GM15510 (cell line): ENCODE data around the gene ACSBG1.

Experiments
- POLR2A ChIP-seq: IDR thresholded peaks from 3 replicates; pipeline ENCODE4 v1.6.1; 2011; ENCODE audit warnings: borderline replicate concordance; ENCODE audit not compliant: insufficient read length; ENCODE audit errors: extremely low read depth

The ACSBG1 gene

DNA sequence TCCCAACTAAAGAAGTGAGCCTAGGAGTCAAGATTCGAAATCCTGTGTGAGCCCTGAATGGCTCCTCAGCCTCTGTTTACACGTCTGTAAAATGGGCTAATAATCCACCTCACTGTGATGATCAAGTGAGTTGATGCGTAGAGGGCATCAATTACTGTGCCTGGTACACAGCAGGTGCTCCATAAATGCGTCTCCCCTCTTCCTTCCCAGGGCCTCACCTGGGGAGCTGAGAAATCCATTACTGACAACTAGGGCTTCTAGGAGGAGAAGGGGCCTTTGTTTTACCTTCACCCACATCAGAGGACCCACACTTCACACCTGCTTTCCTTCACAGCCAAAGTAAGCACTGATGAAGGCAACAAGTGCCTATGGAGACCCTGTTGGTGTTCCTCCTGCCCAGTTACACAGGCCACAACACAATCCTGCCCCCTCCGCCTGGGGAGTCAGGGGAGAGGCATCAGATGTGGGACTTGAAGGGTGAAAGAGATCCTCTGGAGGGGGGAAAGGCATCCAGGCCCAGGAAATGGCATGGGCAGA is 104.5 kb downstream of the ACSBG1 start:
- no peak for TF ChIP-seq POLR2A

DNA sequence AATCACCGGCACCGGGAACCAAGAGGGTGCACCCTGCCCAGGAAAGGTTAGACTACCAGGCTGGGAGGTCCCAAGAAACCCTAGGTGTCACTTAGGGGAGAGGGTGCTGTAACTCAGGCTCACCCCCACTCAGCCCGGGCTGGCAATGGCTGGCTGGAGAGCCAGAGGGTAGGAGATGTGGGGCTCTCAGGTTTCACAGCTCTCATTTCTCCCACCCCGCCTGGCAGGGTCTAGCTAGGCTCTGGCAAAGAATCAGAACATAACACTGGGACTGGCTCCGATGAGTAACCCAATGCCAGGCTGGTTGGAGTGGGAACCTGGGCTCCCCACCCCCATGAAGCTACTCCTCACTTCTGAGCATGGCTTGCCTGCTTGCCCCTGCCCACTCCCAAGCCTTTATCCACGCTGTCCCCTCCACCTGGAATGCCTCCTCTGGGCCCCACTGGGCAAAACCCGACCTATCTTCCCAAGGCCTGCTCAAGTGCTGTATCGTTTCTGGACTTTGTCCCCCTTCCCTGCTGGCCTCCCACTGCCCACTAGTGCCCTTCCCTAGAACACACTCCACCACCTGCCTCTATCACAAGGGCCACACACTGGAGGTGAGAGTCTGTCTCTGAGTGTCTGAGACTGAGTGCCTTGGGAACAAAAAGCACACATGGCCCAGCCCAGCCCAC is 105.2 kb downstream of the ACSBG1 start:
- no peak for TF ChIP-seq POLR2A

GRCh38 chr15:78127882-78128281 is 106.5 kb downstream of the ACSBG1 start:
- no peak for TF ChIP-seq POLR2A

DNA sequence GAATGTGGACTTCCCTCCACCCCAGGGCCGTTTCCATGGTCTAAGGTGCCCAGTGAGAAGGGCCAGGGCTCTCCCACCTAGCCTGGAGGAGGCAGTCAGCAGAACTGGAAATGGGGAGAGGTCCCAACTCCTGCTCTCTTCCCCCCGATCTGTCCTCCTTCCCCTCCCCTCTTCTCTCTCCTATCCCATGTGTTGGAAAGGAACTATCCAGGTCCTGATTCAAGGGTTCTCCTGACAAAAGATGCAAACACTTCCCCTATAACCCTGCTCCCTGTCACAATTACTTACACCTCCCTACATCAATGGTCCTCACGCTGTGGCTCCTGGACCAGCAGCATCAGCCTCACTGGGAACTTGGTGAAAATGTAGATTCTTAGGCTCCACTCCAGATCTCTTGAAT is 109.1 kb downstream of the ACSBG1 start:
- no peak for TF ChIP-seq POLR2A

DNA sequence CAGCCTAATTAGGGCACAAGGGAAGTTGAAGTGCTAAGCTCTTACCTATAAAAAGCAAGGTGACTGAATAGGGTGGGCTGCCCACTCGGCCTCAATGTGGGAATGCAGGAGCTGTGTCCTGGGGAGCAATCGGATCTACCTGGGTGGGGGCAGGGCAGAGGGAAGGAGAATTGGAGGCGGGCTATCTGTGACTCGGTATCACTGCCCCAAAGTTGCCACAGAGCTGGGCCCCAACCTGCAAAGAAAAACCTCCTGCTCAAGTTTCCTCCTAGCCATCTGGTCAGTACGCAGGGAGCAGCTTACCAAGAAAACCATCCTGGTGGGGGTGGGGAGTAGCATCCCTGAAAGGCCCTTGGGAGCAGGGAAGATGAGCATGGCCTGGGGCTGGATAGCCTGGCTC is 113.8 kb downstream of the ACSBG1 start:
- no peak for TF ChIP-seq POLR2A
